AG09319 (cell line): Measurements from ENCODE around the gene ARHGAP25.
"Not testable (repeated sequence)": the region's sequence is repeated elsewhere in the genome, so short reads cannot be mapped to it uniquely, and the experiment has no call there.

ENCODE experiments used
- DNase-seq: peaks from one replicate; pipeline ENCODE4 v3.0.0-alpha.2; 2010; ENCODE audit warnings: low read depth; ENCODE audit errors: extremely low read depth
- CTCF ChIP-seq: IDR thresholded peaks from 2 replicates; pipeline ENCODE4 v1.5.1; 2011; ENCODE audit warnings: low read depth, mild to moderate bottlenecking, inconsistent platforms, low read length, moderate library complexity

The ARHGAP25 gene

GRCh38 chr2:68798569-68798968 is 64.0 kb downstream of the ARHGAP25 start:
- DNase-seq = no peak
- no peak for TF ChIP-seq CTCF

GRCh38 chr2:68799140-68800026 is 64.8 kb downstream of the ARHGAP25 start:
- TF ChIP-seq CTCF = no peak
- DNase-seq = no peak

- no peak for TF ChIP-seq CTCF
- DNase-seq = no peak
Measured at GRCh38 chr2:68800027-68800401, 65.4 kb downstream of the ARHGAP25 start.

GRCh38 chr2:68800517-68800916 is 65.9 kb downstream of the ARHGAP25 start:
- DNase-seq = no peak
- TF ChIP-seq CTCF = no peak

GRCh38 chr2:68802161-68802560 is 67.5 kb downstream of the ARHGAP25 start:
- not testable (repeated sequence) for DNase-seq

- no peak for TF ChIP-seq CTCF
- no peak for DNase-seq
Measured at GRCh38 chr2:68805025-68805424, 70.4 kb downstream of the ARHGAP25 start.

- peak; percentile 65 for DNase-seq
Measured at GRCh38 chr2:68806511-68807109, 72.0 kb downstream of the ARHGAP25 start.

More at GRCh38 chr2:68806511-68807109, 72.0 kb downstream of the ARHGAP25 start:
- no peak for TF ChIP-seq CTCF
